CD4-positive, alpha-beta T cell treated with Interleukin-6 for 4 hours (primary cell): ENCODE data around the gene ERF.

Experiments
- DNase-seq: peaks from one replicate; pipeline ENCODE4 v3.0.0-alpha.2; 2020; ENCODE audit warnings: mixed read lengths

ERF gene

GRCh38 chr19:42254850-42255765 is at the start of gene ERF:
Gene ERF, minus strand, starts transcription at chr19:42255128. Its CDS starts 129 bp downstream, at chr19:42254999.
- peak; percentile 92 for DNase-seq

GRCh38 chr19:42303876-42304275 is 48.9 kb upstream of the ERF start:
- DNase-seq = no peak

GRCh38 chr19:42303101-42303464 is 48.2 kb upstream of the ERF start:
- no peak for DNase-seq

- peak; percentile 39 for DNase-seq
Measured at GRCh38 chr19:42301646-42302203, 46.8 kb upstream of the ERF start, which contains the start of gene PRR19. Gene PRR19, plus strand, starts transcription at chr19:42302132. Its CDS starts 7,453 bp downstream, at chr19:42309585.

- DNase-seq = no peak
Measured at GRCh38 chr19:42297039-42297438, 42.1 kb upstream of the ERF start.

GRCh38 chr19:42295831-42296525 is 41.0 kb upstream of the ERF start:
- peak; percentile 91 for DNase-seq

GRCh38 chr19:42295342-42295741 is 40.4 kb upstream of the ERF start:
- DNase-seq = no peak

- DNase-seq = no peak
Measured at GRCh38 chr19:42294471-42295137, 39.7 kb upstream of the ERF start.

GRCh38 chr19:42293948-42294347 is 39.0 kb upstream of the ERF start:
- DNase-seq = no peak

- no peak for DNase-seq
Measured at GRCh38 chr19:42293540-42293939, 38.6 kb upstream of the ERF start.

GRCh38 chr19:42292963-42293362 is 38.0 kb upstream of the ERF start:
- no peak for DNase-seq

GRCh38 chr19:42292042-42292960 is 37.4 kb upstream of the ERF start:
- DNase-seq = no peak

- DNase-seq = no peak
Measured at GRCh38 chr19:42291435-42291810, 36.5 kb upstream of the ERF start.

- DNase-seq = peak; percentile 67
Measured at GRCh38 chr19:42290523-42291434, 35.9 kb upstream of the ERF start.

- no peak for DNase-seq
Measured at GRCh38 chr19:42290136-42290522, 35.2 kb upstream of the ERF start.

GRCh38 chr19:42289556-42290041 is 34.7 kb upstream of the ERF start:
- no peak for DNase-seq

- no peak for DNase-seq
Measured at GRCh38 chr19:42288881-42289555, 34.1 kb upstream of the ERF start.

GRCh38 chr19:42288387-42288786 is 33.5 kb upstream of the ERF start:
- no peak for DNase-seq

- no peak for DNase-seq
Measured at GRCh38 chr19:42287827-42288107, 32.8 kb upstream of the ERF start.
